Stimulated activated CD4-positive, alpha-beta T cell treated with anti-CD3 and anti-CD28 coated beads, Interleukin-4, amount 100 ng/mL, for 4 hours (primary cell): ENCODE data around the gene SNX32.
A peak's percentile ranks its signal among the peaks of the same experiment; 100 is the strongest.

Source experiments
- DNase-seq, 2 experiments: peaks; one replicate each; pipeline ENCODE4 v3.0.0-alpha.2; 2020

Gene SNX32

DNA sequence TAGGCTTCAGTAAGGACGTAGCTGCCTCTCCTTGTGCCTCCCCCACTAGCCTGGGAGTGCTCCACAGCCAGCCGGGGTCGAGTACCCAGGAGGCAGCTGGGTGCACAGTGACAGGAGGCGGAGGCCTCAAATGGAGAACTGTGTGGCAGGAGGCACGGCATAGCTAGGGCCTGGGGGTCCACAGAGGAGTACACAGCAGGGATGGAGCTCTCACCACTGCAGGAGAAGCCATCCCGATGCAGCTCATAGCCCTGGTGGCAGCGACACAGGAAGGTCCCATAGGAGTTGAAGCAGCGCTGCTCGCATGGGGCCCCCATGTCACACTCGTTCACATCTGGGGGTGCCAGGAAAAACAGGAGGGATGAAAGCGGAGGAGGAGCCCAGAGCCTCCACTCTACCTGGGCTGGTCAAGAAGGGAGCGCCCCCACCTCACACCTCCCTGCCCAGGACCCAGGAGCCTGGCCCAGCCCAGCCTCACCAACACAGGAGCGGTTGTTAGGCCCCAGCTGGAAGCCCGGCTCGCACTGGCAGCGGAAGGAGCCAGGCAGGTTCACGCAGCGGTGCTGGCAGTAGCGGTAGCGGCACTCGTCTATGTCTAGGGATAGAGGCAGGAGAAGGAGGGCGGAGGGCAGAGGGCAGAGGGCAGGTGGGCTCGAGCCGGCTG, 36.0 kb downstream of the SNX32 start:
- no peak for DNase-seq

DNA sequence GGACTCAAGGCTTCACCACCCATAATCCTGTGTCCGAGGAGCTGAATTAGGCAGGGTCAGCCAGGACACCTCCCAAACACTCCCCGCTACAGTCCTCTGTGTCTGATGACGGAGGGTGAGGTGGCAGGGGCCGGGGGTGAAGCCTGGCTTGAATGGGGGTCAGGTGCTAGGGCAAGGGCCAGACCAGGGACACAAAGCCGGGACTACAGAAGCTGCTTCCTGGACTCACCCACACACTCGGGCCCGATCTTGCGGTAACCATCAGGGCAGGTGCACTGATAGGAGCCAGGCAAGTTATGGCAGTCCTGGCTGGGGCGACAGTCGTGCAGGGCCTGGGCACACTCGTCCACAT, 36.5 kb downstream of the SNX32 start:
- no peak for DNase-seq

DNA sequence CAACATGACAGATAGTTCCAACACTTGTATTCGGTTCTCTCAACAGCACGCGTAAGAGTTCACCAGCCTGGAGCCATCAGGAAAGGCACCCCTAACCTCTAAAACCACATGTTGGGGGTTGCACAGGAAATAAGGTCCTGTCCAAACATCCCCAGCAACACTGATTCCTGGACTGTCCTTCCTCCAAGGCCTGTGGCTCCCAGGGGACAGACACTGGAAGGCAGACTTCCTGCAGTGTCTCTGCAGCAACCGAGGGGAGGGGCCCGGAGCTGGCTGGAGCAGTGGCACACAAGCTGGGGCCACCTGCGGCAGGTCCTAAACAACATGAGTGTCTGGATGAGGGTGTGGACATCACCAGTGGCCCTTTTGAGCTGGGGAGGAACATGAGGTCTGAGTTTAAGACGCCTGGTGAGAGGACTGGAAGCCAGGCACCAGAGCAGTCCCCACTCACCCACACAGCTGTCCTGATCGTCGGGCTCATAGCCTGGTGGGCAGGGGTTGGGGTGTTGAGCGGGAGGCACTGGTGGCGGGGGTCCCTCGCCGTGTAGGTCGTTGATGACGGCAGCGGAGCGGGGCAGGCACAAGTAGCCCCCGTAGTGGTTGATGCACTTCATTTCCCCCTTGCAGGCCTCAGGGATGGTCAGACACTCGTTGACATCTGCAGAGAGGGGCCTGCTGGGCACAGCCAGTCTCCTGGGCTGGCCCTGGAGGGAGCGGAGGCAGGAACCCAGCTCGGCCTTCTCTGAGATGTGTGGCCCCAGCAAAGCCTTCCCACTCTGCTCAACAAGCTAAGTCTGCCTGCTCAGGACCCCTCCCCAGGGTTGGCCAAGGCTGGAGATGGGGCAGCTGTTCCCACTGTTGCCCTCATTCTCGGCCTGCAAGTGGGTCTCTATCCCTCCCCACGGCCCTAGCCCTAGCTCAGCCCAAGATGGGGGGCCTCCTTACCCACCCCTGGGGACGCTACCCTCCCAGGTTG, 37.2 kb downstream of the SNX32 start:
- no peak for DNase-seq

DNA sequence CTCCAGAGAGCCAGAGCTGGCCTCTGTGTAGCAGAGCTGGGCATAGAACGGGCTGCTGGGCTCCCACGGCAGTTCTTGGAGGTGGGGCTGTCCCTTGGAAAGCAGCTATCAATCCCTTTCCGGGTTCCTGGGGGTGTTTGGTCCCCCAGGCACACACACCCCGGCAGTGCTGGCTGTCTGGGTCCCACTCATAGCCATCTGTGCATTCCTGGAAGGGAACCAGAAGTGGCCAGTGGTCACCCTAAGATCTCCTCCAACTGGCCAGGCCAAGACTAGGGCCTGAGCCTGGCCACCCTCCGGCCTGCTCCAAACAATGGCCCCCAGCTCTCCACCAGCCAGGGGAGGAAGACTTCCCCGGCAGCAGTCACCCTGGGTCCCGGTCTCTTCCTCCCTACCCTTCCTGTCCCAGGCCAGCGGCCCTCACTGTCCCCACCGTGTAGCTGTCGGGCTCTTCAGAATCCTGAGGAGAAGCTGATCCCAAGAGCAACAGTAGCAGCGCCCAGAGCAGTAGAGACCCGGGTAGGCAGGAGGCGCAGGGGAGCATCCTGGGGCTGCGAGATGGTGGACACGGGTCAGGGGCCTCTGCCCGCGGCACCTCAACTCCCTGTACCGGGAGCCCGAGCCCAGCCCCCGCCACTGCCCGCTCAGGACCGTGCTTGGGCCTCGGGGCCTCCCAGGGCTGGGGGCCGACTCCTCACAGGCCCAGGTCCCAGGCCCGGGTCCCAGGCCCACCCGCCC, 38.2 kb downstream of the SNX32 start:
- no peak for DNase-seq

DNA sequence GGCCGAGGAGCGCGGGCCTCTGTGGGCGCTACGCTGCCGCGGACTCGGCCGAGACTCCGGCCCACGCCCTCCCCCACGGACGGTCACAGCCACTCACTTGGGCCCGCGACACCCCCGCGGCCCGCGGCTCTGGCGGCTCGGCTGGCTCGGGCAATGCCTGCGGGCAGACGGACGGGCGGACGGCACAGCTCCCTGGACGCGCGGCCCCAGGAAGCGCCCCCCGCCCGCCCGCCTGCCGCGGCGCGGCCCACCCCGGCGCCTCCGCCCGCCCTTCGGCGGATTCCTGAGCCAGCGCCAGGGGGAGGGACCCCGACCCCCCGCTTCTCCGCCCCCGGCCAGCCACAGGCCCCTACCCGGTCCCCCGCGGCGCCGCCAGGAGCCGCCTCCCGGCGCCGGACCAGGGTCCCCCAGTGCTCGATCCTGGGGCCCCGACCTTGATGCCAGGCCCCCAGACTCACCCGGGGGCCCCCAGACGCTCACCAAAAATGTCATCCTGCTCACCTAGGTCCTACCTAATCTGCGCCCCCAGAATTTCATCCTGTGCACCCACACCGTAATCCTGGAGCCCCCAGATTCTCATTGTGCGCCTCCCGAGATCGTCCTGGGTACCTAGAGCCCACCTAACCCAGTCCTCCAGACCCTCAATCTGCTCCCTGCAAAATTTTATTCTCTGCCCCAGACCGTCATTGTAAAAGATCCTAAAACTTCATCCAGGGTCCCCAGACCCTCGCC, 39.0 kb downstream of the SNX32 start, which contains the start of gene EFEMP2:
TSS of gene EFEMP2 (minus strand) at position 215 of the 732 bp plus-strand sequence. CDS start 446 bp downstream, outside the sequence.
- DNase-seq = no peak

DNA sequence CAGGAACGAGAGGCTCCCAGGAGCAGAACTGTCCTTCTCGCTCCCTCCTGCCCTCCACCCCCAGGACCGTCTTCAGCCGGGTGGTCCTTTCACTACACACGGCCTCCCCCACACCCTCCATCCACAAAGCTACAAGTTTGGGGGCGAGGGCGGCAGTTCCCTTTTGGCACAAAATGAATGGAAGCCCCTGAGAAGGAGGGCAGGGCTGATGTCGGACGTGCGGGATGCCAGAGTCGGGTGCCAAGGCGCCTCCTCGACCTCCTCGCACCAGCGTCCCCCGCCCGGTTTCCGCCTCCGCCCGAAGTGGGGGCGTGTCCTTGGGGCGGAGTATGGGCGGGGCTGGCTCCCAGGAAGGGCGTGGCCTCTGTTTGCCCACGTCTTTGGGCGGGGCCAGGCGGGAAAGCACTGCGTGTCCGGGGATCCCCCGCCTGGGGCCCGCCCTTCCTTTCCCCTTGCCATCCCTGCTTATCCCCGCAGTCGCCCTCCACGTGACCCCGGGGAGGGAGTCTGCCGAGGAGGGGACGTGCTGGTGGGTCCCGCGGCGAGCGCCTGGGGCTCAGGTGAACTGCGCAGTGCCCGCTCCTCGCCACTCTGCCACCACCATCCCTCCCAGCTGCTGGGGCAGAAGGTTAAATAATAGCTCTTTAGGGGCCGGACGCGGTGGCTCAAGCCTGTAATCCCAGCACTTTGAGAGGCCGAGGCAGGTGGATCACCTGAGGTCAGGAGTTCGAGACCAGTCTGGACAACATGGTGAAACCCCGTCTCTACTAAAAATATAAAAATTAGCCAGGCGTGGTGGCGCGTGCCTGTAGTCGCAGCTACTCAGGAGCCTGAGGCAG, 39.8 kb downstream of the SNX32 start:
- DNase-seq = peak; percentile 94 to 96

DNA sequence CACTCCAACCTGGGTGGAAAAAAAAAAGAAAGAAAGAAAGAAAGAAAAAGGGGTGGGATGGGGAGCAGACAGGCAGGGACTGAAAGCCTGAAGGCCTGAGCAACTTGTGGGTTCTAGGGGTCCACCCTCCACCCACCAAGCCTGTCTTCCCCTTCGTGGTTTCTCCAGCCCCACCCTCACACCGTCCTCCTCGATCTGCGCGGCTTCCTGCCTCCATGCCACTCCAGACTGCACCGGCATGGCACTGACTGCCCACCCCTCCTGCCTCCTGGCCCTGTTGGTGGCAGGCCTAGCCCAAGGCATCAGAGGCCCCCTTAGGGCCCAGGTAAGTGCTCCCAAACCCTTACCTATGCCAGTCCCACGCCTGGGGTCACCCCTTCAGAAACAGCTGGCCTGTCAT, 45.9 kb downstream of the SNX32 start, which contains the start of gene CTSW:
TSS of gene CTSW (plus strand) at position 221 of the 400 bp plus-strand sequence. CDS start at position 239, 18 bp downstream.
- no peak for DNase-seq

DNA sequence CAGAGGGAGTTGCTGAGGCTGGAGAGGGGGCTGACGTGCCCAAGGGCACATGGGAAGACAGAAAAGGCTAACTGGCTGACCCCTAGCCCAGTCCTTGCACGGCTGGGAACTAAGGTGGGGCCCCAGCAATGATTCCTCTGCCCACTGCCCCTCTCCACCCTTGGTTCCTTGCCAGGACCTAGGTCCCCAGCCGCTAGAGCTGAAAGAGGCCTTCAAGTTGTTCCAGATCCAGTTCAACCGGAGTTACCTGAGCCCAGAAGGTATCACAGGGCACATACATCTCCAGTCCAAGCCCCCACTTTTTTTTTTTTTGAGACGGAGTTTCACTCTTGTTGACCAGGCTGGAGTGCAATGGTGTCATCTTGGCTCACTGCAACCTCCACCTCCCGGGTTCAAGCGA, 46.3 kb downstream of the SNX32 start:
- DNase-seq = no peak

DNA sequence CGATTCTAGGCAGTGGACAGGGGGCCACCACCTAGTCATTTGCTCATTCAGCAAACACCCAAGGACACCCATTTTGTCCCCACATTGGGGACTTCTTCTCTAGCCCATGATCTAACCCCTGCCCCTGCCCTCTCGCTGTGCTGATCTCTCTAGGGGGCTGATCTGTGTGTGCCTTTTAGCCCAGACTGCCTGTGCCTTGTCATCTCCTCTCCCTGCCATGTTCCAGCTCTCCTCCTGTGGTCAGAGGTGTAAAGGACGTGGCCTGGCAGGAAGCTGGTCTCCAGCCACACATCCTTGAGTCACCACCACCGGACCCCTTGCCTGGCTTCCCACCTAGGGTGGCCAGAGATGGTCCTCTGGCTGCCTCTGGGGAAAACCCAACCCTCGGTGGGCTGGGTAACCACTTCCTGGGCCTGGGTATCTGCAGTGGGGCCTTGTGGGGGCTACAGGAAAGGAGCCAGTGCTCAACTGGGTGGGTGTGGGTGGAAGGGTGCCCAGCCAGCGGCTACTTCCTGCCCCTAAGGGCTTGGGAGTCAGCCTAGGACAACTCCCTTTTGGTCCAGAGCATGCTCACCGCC, 47.2 kb downstream of the SNX32 start:
- no peak for DNase-seq

DNA sequence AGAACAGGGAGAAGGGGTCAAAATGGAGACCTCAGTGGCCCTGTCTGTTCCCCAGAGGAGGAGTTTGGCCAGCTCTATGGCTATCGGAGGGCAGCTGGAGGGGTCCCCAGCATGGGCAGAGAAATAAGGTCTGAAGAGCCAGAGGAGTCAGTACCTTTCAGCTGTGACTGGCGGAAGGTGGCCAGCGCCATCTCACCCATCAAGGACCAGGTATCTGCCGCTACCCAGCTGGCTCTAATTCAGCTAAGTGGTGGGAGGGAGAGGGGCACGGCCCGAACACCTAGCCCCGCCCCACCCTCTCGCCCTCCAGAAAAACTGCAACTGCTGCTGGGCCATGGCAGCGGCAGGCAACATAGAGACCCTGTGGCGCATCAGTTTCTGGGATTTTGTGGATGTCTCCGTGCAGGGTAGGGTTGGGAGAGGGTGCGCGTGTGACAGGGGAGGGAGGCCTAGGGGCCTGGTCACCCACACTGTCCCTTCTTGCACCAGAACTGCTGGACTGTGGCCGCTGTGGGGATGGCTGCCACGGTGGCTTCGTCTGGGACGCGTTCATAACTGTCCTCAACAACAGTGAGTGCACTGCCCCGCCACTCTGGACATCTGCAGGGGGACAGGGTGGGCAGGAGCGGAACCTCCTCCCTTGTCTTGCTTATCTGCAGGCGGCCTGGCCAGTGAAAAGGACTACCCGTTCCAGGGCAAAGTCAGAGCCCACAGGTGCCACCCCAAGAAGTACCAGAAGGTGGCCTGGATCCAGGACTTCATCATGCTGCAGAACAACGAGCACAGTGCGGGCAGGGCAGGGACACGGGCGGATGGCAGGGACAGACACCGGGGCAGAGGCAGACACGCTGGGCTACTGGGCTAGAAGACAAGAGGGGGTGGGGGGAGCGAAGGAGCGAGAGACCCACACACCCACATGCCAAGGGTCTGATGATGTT, 48.6 kb downstream of the SNX32 start:
- no peak for DNase-seq

DNA sequence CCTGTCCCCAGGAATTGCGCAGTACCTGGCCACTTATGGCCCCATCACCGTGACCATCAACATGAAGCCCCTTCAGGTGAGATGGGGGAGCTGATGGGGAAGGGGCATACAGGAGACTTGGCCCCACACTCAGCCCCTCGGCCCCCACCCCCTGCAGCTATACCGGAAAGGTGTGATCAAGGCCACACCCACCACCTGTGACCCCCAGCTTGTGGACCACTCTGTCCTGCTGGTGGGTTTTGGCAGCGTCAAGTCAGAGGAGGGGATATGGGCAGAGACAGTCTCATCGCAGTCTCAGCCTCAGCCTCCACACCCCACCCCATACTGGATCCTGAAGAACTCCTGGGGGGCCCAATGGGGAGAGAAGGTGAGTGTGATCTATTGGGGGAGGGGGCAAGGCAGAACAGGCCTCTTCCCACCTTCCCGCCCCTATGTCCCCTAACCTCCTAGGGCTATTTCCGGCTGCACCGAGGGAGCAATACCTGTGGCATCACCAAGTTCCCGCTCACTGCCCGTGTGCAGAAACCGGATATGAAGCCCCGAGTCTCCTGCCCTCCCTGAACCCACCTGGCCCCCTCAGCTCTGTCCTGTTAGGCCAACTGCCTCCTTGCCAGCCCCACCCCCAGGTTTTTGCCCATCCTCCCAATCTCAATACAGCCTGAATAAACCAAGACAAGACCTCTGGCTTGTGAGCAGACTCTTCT, 49.4 kb downstream of the SNX32 start:
- DNase-seq = no peak

DNA sequence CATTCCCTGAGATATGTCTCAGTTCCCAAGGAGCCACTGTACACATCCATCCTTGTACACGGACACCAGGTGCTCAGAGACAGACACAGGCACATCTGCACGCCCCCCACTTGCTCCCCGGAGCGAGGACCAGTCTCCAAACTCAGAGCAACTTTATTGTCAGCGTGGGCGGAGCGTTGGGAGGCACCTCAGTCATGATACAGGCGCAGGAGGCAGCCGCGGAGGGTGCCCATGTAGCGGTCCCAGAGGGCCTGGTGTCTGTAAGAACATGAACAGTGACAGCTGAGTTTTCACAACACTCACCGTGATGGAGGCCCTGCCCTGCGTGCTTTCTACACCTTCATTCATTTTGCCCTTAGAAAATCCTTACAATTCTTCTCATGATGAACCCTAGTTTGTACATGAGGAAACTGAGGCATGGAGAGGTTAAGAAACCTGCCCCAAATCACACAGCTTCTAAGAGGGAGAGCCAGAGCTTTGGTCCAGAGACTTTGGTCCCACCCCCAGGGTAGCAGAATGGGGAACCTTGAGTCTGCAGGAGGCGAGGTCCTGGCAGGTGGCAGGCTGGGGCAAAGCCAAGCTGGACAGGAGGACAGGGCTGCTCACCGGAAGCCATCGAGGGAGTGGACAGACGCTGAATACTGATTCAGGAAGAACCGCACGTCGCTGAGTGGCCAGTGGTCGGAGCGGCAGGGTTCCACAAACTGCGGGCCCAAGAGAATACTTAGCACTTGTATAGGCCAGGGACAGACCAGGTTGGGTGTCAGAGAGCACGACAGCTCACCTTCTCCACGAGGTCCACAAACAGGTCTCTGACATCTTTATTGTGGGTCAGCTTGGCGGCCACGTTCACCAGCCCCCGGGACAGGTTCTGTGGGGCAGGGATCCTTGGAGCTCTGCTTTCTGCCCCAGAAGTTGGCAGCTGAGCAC, 50.3 kb downstream of the SNX32 start:
- DNase-seq = no peak

DNA sequence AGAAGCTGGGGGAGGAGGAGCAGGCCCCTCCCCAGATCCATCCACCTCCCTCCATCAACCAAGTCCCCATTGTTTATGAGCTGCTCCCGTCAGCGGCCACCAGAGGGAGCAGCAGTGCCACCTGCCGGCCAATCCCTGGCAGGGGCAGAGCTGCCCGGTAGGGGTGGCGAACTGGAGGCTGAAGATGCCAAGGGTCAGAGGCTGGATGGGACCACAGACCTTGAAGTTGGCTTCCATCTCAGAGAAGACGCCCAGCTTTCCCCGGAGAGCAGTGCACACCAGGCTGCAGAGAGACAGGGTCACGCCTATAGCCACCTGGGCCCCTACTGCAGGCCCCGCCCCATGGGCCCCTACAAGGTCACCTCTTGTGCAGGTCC, 50.9 kb downstream of the SNX32 start:
- DNase-seq = peak; percentile 72 to 79

DNA sequence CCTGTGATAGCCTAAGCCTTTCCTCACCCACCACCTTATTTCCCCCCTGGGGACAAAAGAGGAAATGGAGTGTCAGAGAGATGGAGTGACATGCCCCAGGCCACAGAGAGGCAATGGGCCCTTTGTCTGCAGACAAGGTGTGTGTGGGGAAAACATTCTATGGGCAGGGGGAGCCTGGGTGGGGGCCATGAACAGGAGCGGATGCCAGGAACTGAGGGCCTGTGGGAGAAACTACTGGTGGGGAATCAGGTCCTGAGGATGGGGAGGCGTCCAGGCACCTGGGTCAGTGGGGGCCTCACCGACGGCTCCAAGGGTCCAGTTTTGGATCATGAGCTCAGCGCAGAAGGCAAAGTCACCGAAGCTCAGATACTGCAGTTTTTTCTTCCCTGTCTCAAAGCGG, 51.5 kb downstream of the SNX32 start:
- no peak for DNase-seq

DNA sequence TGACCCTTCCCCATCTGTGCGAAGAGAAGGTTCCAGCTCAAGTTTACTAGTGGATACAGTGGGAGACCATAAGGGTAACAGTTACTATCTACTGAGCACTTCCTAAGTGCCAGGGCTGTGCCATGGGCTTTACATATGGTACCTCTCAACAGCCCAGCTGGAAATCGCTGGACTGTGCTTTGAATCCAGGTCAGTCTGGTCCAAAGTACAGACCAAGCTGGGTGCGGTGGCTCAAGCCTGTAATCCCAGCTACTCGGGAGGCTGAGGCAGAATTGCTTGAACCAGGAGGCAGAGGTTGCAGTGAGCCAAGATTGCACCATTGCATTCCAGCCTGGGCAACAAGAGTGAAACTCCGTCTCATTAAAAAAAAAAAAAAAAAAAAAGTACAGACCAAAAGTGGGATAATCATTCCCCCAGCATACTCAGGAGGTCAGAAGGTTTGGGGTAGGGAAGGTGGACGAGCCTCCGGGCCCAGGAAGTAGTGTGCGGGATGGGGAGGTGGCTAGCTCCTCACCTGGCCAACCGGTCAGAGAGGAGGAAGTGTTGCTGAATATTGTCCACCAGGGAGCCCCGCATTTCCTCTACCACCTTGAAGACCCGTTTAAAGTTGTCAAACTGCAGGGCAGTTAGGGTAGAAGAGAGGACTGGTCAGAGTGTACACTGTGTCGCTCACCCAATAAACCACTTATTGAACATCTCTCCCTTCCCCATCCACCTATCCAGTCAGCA, 52.2 kb downstream of the SNX32 start:
- no peak for DNase-seq

DNA sequence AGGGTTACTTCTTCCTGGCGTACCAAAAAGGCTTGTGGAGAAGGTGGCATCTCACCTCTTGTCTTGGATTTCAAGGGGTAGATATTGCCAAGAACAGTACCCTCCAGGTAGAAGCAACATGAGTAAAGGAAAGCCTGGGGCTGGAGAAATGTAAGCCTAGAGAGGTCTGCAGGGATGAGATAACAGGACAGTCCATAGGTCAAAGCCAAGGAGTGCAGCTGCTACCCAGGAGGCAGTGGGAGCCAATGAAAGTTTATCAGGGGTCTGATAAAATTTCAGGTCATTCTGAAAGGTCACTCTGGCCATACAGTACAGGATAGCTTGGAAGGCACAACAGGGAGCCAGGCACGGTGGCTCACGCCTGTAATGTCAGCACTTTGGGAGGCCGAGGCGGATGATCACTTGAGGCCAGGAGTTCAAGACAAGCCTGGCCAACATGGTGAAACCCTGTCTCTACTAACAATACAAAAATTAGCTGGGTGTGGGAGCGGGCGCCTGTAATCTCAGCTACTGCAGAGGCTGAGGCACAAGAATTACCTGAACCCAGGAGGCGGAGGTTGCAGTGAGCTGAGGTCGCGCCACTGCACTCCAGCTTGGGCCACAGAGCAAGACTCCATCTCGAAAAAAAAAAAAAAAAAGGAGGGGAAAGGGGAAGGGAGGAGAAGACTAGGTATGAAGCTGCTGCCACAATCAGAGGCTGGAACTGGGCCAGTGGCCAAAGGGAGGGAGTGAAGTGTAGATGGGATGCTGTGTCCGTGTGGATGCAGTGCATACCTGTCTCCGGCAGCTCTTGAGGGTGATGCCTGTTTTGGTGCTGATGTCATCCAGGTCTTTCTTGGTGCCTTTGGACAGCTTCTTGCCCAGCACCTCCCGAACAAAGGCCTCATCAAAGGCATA, 53.3 kb downstream of the SNX32 start:
- no peak for DNase-seq
